NCI-H1105 treated with DMSO at 0.1 percent for 48 hours (cell line): ENCODE measurements around the gene NXNL1.
A peak's percentile ranks its signal among the peaks of the same experiment; 100 is the strongest.

Experiments
- DNase-seq: peaks from one replicate; lab custom pipeline; 2025; lab: John Stamatoyannopoulos, UW

NXNL1 gene

GRCh38 chr19:17419621-17420474, 40.9 kb downstream of the NXNL1 start, which contains the start of gene MVB12A:
Gene MVB12A, plus strand, starts transcription at chr19:17420047. Its CDS starts 89 bp downstream, at chr19:17420136.
- DNase-seq = peak; percentile 98

GRCh38 chr19:17419154-17419620, 41.5 kb downstream of the NXNL1 start:
- no peak for DNase-seq

- DNase-seq = no peak
Measured at GRCh38 chr19:17418710-17419109, 42.0 kb downstream of the NXNL1 start.

GRCh38 chr19:17415121-17415520, 45.6 kb downstream of the NXNL1 start:
- DNase-seq = no peak

- DNase-seq = no peak
Measured at GRCh38 chr19:17414097-17414496, 46.6 kb downstream of the NXNL1 start.

GRCh38 chr19:17411801-17412200, 48.9 kb downstream of the NXNL1 start:
- no peak for DNase-seq

- DNase-seq = no peak
Measured at GRCh38 chr19:17409990-17410389, 50.7 kb downstream of the NXNL1 start.

- DNase-seq = no peak
Measured at GRCh38 chr19:17406887-17407196, 53.9 kb downstream of the NXNL1 start.

- DNase-seq = no peak
Measured at GRCh38 chr19:17406046-17406886, 54.5 kb downstream of the NXNL1 start.
